Activated CD4-positive, CD25-positive, alpha-beta regulatory T cell (primary cell): ENCODE measurements around the gene JAK3.
"Not testable (repeated sequence)": the region's sequence is repeated elsewhere in the genome, so short reads cannot be mapped to it uniquely, and the experiment has no call there.

ENCODE experiments used
- DNase-seq, 4 experiments: peaks; one replicate each; lab custom pipeline; 2025; lab: John Stamatoyannopoulos, UW

Gene JAK3

DNA sequence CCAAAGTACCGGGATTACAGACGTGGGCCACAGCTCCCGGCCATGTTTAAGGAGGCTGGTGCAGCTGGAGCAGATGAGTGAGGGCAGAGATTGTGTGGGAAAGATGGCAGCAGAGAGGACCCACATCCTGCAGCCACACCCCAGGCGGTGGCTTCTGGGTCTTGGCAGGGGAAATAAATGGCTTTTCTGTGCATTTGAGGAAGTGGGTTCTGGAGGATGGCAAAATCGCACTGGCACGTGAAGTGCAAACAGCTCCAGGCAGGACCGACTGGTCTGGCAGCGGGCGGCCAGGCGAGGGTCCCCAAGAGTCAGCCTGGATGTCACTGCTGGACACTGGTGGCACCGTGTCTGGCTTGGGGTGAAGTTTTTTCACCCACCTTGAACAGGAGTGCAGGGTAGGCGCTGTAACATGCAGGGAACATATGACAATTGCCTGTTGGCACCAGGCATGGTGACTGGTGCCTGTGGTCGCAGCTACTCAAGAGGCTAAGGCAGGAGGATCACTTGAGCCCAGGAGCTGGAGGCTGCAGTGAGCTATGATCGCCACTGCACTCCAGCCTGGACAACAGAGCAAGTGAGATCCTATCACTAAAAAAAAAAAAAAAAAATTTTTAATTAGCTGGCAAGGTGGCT lies 44.4 kb downstream of the JAK3 start:
- peak in 1 of 4 experiments; percentile 17 for DNase-seq

GRCh38 chr19:17802137-17802858 lies 45.5 kb downstream of the JAK3 start:
- DNase-seq = no peak

DNA sequence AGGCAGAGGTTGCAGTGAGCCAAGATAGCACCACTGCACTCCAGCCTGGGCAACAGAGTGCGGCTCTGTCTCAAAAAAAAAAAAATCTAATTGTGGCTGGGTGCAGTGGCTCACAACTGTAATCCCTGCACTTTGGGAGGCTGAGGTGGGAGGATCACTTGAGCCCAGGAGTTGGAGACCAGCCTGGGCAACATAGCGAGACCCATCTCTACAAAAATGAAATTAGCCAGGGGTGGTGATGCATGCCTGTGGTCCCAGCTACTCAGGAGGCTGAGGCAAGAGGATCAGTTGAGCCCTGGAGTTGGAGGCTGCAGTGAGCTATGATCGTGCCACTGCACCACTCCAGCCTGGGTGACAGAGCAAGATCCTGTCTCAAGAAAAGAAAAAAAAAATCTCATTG lies 49.2 kb downstream of the JAK3 start:
- not testable (repeated sequence) for DNase-seq

DNA sequence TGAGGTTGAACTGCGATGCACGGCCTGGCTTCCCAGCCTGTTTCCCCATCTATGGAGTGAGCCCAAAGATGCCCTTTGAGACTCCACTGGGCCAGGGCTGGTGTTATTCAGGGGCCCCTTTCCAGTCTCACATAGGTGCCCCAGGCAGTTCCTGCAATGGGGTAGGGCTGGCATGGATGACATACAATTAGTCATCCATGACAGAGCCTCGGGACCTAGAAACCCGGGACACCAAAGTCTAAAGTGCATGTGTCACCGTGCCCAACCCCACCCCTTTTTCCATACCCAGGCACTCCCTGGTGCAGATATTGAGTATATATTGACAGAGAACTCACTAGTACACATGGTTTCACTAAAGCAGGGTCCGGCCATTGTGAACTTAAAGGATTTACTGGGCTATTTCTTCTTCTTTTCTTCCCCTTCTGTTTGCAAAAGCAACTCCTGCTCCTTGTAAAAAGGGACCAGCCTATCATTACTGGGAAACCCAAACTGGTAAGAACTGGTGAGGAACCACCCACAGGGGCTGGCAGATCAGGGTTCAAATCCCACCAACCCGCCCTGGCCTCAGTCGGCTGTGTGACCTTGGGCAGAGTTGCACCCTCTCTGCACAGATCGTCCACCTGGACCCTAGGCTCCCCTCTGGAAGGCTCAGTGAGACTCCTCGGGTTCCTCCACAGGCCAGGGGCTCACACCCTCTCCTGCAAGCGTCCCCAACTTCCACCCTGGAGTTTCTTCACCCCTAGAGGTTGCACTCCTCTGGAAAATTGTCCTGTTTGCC lies 50.2 kb downstream of the JAK3 start:
- DNase-seq = no peak

DNA sequence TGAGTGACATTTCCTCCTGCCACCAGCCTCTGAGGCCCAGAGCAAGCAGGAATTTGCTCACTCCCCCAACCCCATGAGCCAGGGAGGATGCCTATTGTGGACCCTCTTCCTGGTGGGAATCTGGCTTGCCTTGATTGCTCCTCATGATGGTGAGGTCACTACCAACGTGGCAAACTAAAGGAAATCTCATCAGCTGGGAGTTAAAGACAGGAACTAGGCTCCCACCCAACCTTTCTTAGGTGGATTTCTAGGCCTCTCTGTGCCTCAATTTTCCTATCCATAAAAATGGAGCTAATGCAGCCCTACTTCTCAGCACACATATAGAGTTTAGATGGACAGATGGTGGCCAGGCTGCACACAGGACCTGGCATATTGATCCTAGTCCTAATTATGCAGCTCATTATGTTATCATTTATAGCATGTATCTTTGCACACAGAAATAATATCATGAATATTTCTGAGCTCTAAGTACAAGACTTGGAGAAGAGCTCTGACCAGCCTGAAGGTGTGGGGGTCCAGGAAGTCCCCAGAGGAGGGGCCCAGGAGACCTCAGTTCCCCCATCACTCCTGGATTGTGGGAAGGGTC lies 50.9 kb downstream of the JAK3 start:
- no peak for DNase-seq

- no peak for DNase-seq
Measured at GRCh38 chr19:17796013-17796837, 51.6 kb downstream of the JAK3 start.

DNA sequence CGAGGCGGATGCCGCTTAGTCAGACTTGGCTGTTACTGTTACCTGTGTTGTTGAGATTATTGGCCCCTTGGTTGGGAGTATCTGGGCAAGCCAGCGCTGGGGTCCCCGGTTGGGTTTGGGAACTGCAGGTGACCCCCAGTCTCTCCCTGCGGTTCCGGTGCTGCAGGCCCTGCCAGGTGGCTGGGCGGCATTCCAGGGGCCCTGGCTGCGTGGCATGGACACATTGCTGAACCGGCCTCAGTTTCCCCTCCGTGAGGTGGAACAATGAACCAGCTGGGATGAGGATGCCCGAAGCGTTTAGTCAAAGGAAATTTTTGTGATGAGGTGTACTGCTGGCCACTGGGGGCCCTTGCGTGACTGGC lies 52.3 kb downstream of the JAK3 start:
- DNase-seq = no peak

- DNase-seq = no peak
Measured at GRCh38 chr19:17794731-17795494, 52.9 kb downstream of the JAK3 start, which contains the start of gene B3GNT3. TSS of gene B3GNT3 (plus strand) at chr19:17795138. CDS start at chr19:17807808, 12,670 bp downstream.

GRCh38 chr19:17794412-17794730 lies 53.4 kb downstream of the JAK3 start:
- no peak for DNase-seq

DNA sequence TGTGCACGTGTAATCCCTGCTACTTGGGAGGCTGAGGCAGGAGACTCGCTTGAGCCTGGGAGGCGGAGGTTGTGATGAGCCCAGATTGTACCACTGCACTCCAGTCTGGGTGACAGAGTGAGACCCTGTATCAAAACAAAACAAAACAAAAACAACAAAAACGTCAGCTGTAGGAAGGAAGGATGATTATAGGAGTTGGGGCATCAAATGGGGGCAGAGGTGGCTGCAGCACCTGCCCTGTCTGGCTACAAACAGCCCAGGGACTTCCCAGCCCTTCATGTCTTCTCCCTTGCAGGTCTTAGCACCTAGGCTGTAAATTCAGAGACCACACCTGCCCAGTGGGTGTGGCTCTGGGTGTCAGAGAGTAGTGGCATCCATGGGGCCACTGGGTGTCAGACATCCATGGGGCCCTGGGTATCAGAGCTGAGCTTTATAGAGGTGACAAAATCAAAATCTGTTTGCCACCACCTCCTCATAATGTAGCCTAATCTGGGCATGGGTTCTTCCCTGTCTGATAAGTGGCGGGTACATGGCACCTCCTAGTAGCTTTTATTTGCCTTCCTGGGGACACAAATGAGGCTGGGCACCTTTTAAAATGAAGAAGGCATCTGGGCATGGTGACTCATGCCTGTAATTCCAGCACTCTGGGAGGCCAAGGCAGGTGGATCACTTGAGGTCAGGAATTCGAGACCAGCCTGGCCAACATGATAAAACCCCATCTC lies 57.6 kb downstream of the JAK3 start:
- no peak for DNase-seq

- DNase-seq = no peak
Measured at GRCh38 chr19:17788632-17789031, 59.1 kb downstream of the JAK3 start.

- DNase-seq = no peak
Measured at GRCh38 chr19:17787274-17787913, 60.4 kb downstream of the JAK3 start.

DNA sequence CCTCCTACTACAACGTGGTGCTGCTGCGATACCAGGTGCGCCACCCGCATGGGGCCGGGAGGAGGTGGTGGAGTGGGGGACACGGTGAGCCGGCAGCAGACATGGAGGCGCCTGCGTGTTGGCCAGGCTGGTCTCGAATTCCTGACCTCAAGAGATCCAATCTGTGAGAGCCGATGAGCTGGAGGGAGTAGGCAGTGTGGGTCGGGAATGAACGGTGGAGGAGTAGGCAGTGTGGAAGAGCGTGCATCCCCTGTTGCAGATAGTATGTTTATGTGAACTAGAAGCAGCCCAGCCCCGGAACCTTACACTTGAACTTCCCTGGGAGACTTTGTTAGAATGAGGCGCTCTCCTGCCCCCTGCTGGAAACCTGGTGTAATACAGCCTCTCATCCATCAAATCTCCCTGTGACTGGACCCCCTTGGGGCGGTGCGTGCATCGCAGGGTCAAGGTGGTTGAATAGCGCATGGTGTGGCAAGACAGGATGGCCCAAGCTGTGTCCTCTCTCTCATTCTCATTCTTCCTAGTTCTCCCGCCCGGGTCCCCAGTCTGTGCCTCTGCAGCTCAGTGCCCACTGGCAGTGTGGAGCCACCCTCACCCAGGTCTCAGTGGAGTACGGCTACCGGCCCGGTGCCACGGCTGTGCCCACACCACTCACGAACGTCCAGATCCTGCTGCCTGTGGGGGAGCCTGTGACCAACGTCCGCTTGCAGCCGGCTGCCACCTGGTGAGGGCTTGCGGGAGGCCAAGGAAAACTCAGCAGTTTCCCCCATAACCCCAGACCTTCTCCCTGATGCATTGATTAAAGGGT lies 63.4 kb downstream of the JAK3 start:
- DNase-seq = peak; percentile 46 to 57 (median 49)

- not testable (repeated sequence) for DNase-seq
Measured at GRCh38 chr19:17783721-17784120, 64.1 kb downstream of the JAK3 start.

DNA sequence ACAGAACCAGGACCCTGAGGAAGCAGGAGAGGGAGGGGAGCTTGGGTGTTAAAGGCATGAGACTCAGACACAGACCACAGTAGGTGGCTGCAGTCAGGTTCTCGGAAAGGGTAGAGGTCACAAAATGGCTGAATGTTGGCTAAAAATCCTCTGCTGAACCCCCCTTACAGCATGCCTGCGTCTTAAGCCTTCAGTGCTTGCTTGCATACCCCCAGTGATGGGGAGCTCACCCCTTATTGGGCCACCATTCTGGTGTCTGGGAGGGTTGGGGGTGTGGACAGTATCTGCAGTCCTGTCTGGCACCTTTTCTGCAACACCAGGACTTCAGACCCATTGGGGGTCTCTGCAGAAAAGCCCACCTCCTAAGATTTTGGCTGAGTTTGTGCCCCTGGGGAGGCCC lies 67.0 kb downstream of the JAK3 start:
- no peak for DNase-seq

DNA sequence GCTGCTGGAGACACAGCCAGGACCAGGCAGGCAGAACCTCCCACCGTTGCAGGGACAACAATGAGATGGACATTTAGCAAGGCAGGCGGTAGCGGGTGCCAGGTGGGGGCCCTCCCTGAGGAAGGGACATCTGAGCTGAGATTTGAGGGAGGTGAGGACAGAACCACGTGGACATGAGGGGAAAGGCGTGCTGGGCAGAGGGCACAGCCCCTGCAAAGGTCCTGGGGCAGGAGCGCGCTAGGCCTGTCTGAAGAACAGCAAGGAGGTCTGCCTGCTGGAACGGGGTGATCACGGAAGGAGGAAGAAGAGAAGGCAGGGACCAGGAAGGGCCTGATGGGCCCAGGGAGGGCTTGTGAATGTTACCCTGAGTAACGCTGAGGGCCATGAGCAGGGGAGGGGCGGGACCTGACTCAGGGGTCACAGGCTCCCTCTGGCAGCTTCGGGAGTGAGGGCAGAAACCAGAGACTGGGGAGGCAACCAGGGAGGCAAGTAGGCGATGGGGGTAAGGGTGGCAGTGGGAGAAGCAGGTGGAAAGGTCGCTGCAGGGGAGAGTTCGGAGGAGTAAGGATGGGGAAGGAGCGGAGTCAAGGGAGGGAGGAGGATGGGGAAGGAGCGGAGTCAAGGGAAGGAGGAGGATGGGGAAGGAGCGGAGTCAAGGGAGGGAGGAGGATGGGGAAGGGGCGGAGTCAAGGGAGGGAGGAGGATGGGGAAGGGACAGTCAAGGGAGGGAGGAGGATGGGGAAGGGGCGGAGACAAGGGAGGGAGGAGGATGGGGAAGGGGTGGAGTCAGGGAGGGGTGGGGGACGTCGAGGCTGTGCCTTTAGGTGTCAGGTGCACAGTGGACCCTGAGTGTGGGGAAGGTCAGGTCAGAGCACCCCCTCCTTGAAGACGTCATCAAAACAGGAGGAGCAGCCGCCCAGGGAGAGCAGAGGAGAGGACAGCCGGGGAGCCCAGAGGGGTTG lies 68.5 kb downstream of the JAK3 start:
- no peak for DNase-seq

GRCh38 chr19:17778251-17778967 lies 69.4 kb downstream of the JAK3 start:
- peak in 1 of 4 experiments; percentile 22 for DNase-seq
